MCF 10A (cell line): ENCODE data around the gene NTM. TPM values are rescaled to one million over a fixed set of nuclear protein-coding genes. Genes with fewer than 3 reads are reported as not detected.

Experiments
- BruUV-seq: library from RNA; stranded (reverse); fragments of 400-500 nt; replicated peaks from 2 replicates; lab custom pipeline; 2021; lab: Mats Ljungman, UMichigan
- CTCF ChIA-PET: fragments of 300-600 bp; sonication (Branson Sonifier 250); formaldehyde crosslinking; extraction: SDS; loops from one replicate; lab custom pipeline; 2021; ENCODE audit warnings: antibody characterized with exemption, inconsistent platforms; lab: Yijun Ruan, JAX
- POLR2A ChIA-PET: fragments of 300-600, 350-650 bp; sonication (Branson Sonifier 250); formaldehyde crosslinking; extraction: SDS; loops from one replicate; lab custom pipeline; 2020; ENCODE audit warnings: antibody characterized with exemption, inconsistent platforms; lab: Yijun Ruan, JAX
- DNase-seq: peaks from one replicate; pipeline ENCODE4 v3.0.0-alpha.2; 2018; ENCODE audit not compliant: unreplicated experiment
- H3K27ac Mint-ChIP-seq: one replicate; pipeline ENCODE4 v1.8.0; 2022; ENCODE audit warnings: mild to moderate bottlenecking, low read depth, mixed read lengths; ENCODE audit not compliant: unreplicated experiment
- H3K27me3 Mint-ChIP-seq: one replicate; pipeline ENCODE4 v1.8.0; 2022; ENCODE audit warnings: mixed read lengths; ENCODE audit not compliant: insufficient read depth, unreplicated experiment
- H3K36me3 Mint-ChIP-seq: one replicate; pipeline ENCODE4 v1.8.0; 2022; ENCODE audit warnings: mild to moderate bottlenecking, moderate library complexity, mixed read lengths; ENCODE audit not compliant: insufficient read depth, unreplicated experiment
- H3K4me1 Mint-ChIP-seq: one replicate; pipeline ENCODE4 v1.8.0; 2022; ENCODE audit warnings: mixed read lengths; ENCODE audit not compliant: insufficient read depth, unreplicated experiment
- H3K4me3 Mint-ChIP-seq: one replicate; pipeline ENCODE4 v1.8.0; 2022; ENCODE audit warnings: mild to moderate bottlenecking, moderate library complexity, mixed read lengths; ENCODE audit not compliant: unreplicated experiment
- H3K9me3 Mint-ChIP-seq: one replicate; pipeline ENCODE4 v1.8.0; 2022; ENCODE audit warnings: mixed read lengths; ENCODE audit not compliant: unreplicated experiment
- intact Hi-C: fragments of 100-400 bp; cut with micrococcal nuclease; formaldehyde crosslinking; loops from 2 replicates; pipeline ENCODE4 v1.14.1; 2022
- total RNA-seq: library from RNA; stranded (reverse); gene quantifications from 2 replicates; pipeline ENCODE4 v1.2.3, GENCODE V29; 2022
- TF ChIP-seq, protein P1 (sequence below): fragments of 200-600 bp; IDR thresholded peaks from one replicate; pipeline ENCODE4 v1.8.0; 2022; ENCODE audit warnings: antibody characterized with exemption, mild to moderate bottlenecking; ENCODE audit not compliant: unreplicated experiment

The NTM gene
- total RNA-seq, 1 experiment from 2014 or later, result not detected

- Mint-ChIP-seq H3K4me1 (no peaks in the 10 kb centered on the region), H3K27ac (no peak overlapping the region), H3K4me3 (no peak overlapping the region), H3K27me3 (no peaks in the 10 kb centered on the region), H3K36me3 (no peaks in the 10 kb centered on the region), H3K9me3 (peaks cover 15% of the 10 kb centered on the region)
- TF ChIP-seq, protein P1, sequence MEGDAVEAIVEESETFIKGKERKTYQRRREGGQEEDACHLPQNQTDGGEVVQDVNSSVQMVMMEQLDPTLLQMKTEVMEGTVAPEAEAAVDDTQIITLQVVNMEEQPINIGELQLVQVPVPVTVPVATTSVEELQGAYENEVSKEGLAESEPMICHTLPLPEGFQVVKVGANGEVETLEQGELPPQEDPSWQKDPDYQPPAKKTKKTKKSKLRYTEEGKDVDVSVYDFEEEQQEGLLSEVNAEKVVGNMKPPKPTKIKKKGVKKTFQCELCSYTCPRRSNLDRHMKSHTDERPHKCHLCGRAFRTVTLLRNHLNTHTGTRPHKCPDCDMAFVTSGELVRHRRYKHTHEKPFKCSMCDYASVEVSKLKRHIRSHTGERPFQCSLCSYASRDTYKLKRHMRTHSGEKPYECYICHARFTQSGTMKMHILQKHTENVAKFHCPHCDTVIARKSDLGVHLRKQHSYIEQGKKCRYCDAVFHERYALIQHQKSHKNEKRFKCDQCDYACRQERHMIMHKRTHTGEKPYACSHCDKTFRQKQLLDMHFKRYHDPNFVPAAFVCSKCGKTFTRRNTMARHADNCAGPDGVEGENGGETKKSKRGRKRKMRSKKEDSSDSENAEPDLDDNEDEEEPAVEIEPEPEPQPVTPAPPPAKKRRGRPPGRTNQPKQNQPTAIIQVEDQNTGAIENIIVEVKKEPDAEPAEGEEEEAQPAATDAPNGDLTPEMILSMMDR, result no peak
- no peak for DNase-seq
- ChIA-PET POLR2A (no interaction called here), CTCF (no interaction called here)
- BruUV-seq, result no TSS peak
- intact Hi-C loops, result no loop called here
Observed at GRCh38 chr11:131373756-131374155, 3.3 kb downstream of the NTM start.

DNA sequence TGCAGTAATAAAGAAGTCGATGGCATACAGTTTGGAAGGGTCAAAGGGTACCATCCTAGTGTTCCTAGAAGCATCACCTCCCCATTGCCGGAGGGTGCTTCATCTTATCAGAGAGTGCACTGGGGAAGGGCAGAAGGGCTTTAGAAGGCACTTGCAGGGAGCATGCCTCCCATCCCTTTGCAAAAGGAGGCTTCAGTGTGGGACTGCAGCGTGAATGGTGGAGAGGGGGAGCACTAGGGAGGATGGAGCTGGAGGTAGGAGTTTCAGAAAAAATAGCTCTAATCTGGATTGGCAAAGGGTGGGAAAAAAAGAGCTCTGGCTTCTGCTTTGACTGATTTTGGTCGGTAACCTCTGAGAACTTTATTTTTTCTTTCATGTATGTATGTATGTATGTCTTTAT, 5.0 kb downstream of the NTM start:
- no peaks in the 10 kb centered on the region for H3K4me1 Mint-ChIP-seq
- H3K27ac Mint-ChIP-seq, result no peak overlapping the region
- intact Hi-C loops, result no loop called here
- no peaks in the 10 kb centered on the region for H3K36me3 Mint-ChIP-seq
- no peaks in the 10 kb centered on the region for H3K27me3 Mint-ChIP-seq
- TF ChIP-seq, protein P1, result no peak
- H3K4me3 Mint-ChIP-seq, result no peak overlapping the region
- ChIA-PET POLR2A (no interaction called here), CTCF (interaction anchor here (0.6 kb wide), 1 partner anchor 1472 kb away, joined by 3 read pairs; no protein-coding TSS in a partner anchor)
- no peak for DNase-seq
- no TSS peak for BruUV-seq
- H3K9me3 Mint-ChIP-seq, result peaks cover 15% of the 10 kb centered on the region

GRCh38 chr11:131375915-131376314, 5.5 kb downstream of the NTM start:
- peaks cover 15% of the 10 kb centered on the region for H3K9me3 Mint-ChIP-seq
- POLR2A ChIA-PET, result no interaction called here
- CTCF ChIA-PET, result interaction anchor here (0.6 to 0.7 kb wide), 2 partner anchors 170 to 623 kb away, joined by 4 read pairs; no protein-coding TSS in a partner anchor
- no TSS peak for BruUV-seq
- no peaks in the 10 kb centered on the region for H3K36me3 Mint-ChIP-seq
- H3K27ac Mint-ChIP-seq, result no peak overlapping the region
- H3K27me3 Mint-ChIP-seq, result no peaks in the 10 kb centered on the region
- intact Hi-C loops, result no loop called here
- TF ChIP-seq, protein P1, result no peak
- H3K4me3 Mint-ChIP-seq, result no peak overlapping the region
- no peaks in the 10 kb centered on the region for H3K4me1 Mint-ChIP-seq
- no peak for DNase-seq

GRCh38 chr11:131378931-131379330, 8.5 kb downstream of the NTM start:
- no peak overlapping the region for H3K27ac Mint-ChIP-seq

More at GRCh38 chr11:131378931-131379330, 8.5 kb downstream of the NTM start:
- no peaks in the 10 kb centered on the region for H3K4me1 Mint-ChIP-seq
- ChIA-PET POLR2A (no interaction called here), CTCF (interaction anchor here (0.6 kb wide), 1 partner anchor 17 kb away, joined by 4 read pairs; no protein-coding TSS in a partner anchor)
- intact Hi-C loops, result no loop called here
- no TSS peak for BruUV-seq
- peaks cover 15% of the 10 kb centered on the region for H3K9me3 Mint-ChIP-seq
- no peaks in the 10 kb centered on the region for H3K36me3 Mint-ChIP-seq
- no peaks in the 10 kb centered on the region for H3K27me3 Mint-ChIP-seq
- TF ChIP-seq, protein P1, result no peak
- DNase-seq, result no peak
- H3K4me3 Mint-ChIP-seq, result no peak overlapping the region
